ENCODE data around the gene FUBP3.
"Not testable (repeated sequence)": the region's sequence is repeated elsewhere in the genome, so short reads cannot be mapped to it uniquely, and the experiment has no call there.

The FUBP3 gene

GRCh38 chr9:130682421-130683121, 103.2 kb downstream of the FUBP3 start:
- DNase-seq (ENCODE audit: low read depth) = peak; percentile 30

- DNase-seq (ENCODE audit: low read depth) = no peak
Observed at GRCh38 chr9:130685104-130685503, 105.7 kb downstream of the FUBP3 start.

GRCh38 chr9:130685945-130686344, 106.6 kb downstream of the FUBP3 start:
- not testable (repeated sequence) for DNase-seq (ENCODE audit: low read depth)

GRCh38 chr9:130687615-130688014, 108.2 kb downstream of the FUBP3 start:
- DNase-seq (ENCODE audit: low read depth) = no peak

All from stimulated activated CD8-positive, alpha-beta memory T cell treated with anti-CD3 and anti-CD28 coated beads, Interleukin-15, amount 100 ng/mL, for 1 hour (primary cell).